ENCODE data around the gene ABCC2. TPM values are rescaled to one million over a fixed set of nuclear protein-coding genes. Genes with fewer than 3 reads are reported as not detected.

The ABCC2 gene
- total and polyA plus RNA-seq, 2 experiments from 2014 or later = 0.45 to 2.4 TPM

GRCh38 chr10:99895867-99896266, 113.4 kb downstream of the ABCC2 start (continued):
- TF ChIP-seq REST (IDR thresholded peaks at IDR 0.05; ENCODE audit: unreplicated experiment) (no peak), EZH2 (IDR thresholded peaks at IDR 0.05; ENCODE audit: low read depth, unreplicated experiment) (no peak)

Other genes with a start within 250 kb of the ABCC2 start
- gene NKX2-3, start 249.7 kb upstream of the ABCC2 start, total RNA-seq (2014; rRNA removed; shearing (Covaris generic)) = not detected in 2 replicates
- gene NKX2-3, start 249.7 kb upstream of the ABCC2 start, polyA plus RNA-seq (2016; fragmentation: Nextera tagmentation; extraction: Ambion mirVana) = not detected in 2 replicates
- 10.1 and 12.4 TPM in 2 replicates for gene SLC25A28, start 162.2 kb upstream of the ABCC2 start, total RNA-seq (2014; rRNA removed; shearing (Covaris generic))
- 15.5 and 16.4 TPM in 2 replicates for gene SLC25A28, start 162.2 kb upstream of the ABCC2 start, polyA plus RNA-seq (2016; fragmentation: Nextera tagmentation; extraction: Ambion mirVana)
- gene ENTPD7, start 123.1 kb upstream of the ABCC2 start, total RNA-seq (2014; rRNA removed; shearing (Covaris generic)) = 11.8 and 12.6 TPM in 2 replicates
- 1.0 and 1.7 TPM in 2 replicates for gene ENTPD7, start 123.1 kb upstream of the ABCC2 start, polyA plus RNA-seq (2016; fragmentation: Nextera tagmentation; extraction: Ambion mirVana)
- gene COX15, start 50.5 kb upstream of the ABCC2 start, total RNA-seq (2014; rRNA removed; shearing (Covaris generic)) = 38.1 and 39.5 TPM in 2 replicates
- gene COX15, start 50.5 kb upstream of the ABCC2 start, polyA plus RNA-seq (2016; fragmentation: Nextera tagmentation; extraction: Ambion mirVana) = 15.7 and 22.3 TPM in 2 replicates
- gene CUTC, start 50.4 kb upstream of the ABCC2 start, total RNA-seq (2014; rRNA removed; shearing (Covaris generic)) = 20.2 and 25.8 TPM in 2 replicates
- 30.4 and 31.6 TPM in 2 replicates for gene CUTC, start 50.4 kb upstream of the ABCC2 start, polyA plus RNA-seq (2016; fragmentation: Nextera tagmentation; extraction: Ambion mirVana)
- 25.7 and 31.2 TPM in 2 replicates for gene DNMBP, start 227.3 kb downstream of the ABCC2 start, total RNA-seq (2014; rRNA removed; shearing (Covaris generic))
- 13.4 and 13.5 TPM in 2 replicates for gene DNMBP, start 227.3 kb downstream of the ABCC2 start, polyA plus RNA-seq (2016; fragmentation: Nextera tagmentation; extraction: Ambion mirVana)

Data from GM23338 (cell line).